Heart left ventricle (tissue), 16 donors: ENCODE measurements around the gene LRRC51. TPM values are rescaled to one million over a fixed set of nuclear protein-coding genes. Genes with fewer than 3 reads are reported as not detected.

Experiments used
- ATAC-seq, 4 donors: fragments of 200-7000 bp; cut with Tn5 transposase; one replicate each; pipeline ENCODE4 v1.9.1; 2020 to 2022; ENCODE audit warnings: moderate library complexity in 4 of 4, mild to moderate bottlenecking in 3 of 4, moderate number of reproducible peaks in 1 of 4
- DNase-seq, 5 donors: peaks; one replicate each; pipeline ENCODE4 v3.0.0-alpha.2; 2020
- H3K27ac ChIP-seq, 12 donors: fragments of 200-600 bp; sonication (generic) in 4 of 12; one replicate each; pipeline versions ENCODE4 v1.5.0 to v1.8.0; 2016 to 2022; ENCODE audit warnings: mild to moderate bottlenecking in 2 of 12
- H3K27me3 ChIP-seq, 9 donors: fragments of 200-600 bp; sonication (generic) in 2 of 9; one replicate each; pipeline versions ENCODE4 v1.5.1 to v1.8.0; 2016 to 2022; ENCODE audit warnings: mild to moderate bottlenecking in 3 of 9
- H3K36me3 ChIP-seq, 9 donors: fragments of 200-600 bp; sonication (generic) in 2 of 9; one replicate each; pipeline versions ENCODE4 v1.5.0 to v1.8.0; 2018 to 2022; ENCODE audit warnings: mild to moderate bottlenecking in 2 of 9
- H3K4me1 ChIP-seq, 12 donors: fragments of 200-600 bp; sonication (generic) in 4 of 12; one replicate each; pipeline versions ENCODE4 v1.5.0 to v1.8.0; 2016 to 2022; ENCODE audit warnings: mild to moderate bottlenecking in 3 of 12
- H3K4me3 ChIP-seq, 12 donors: fragments of 200-600 bp; sonication (generic) in 4 of 12; one replicate each; pipeline versions ENCODE4 v1.5.0 to v1.8.0; 2017 to 2022; ENCODE audit warnings: mild to moderate bottlenecking in 9 of 12, moderate library complexity in 4 of 12
- H3K9me3 ChIP-seq, 12 donors: fragments of 200-600 bp; sonication (generic) in 4 of 12; one replicate each; pipeline versions ENCODE4 v1.5.0 to v1.8.0; 2016 to 2022; ENCODE audit warnings: mild to moderate bottlenecking in 1 of 12
- CTCF ChIP-seq, 12 donors: fragments of 200-600 bp; sonication (generic) in 4 of 12; IDR thresholded peaks; one replicate each; pipeline versions ENCODE4 v1.5.0 to v1.8.0; 2018 to 2022; ENCODE audit warnings: antibody characterized with exemption in 12 of 12, mild to moderate bottlenecking in 5 of 12
- POLR2A ChIP-seq, 2 donors: fragments of 450-650 bp; IDR thresholded peaks; one replicate each; pipeline ENCODE4 v1.6.1; 2017; ENCODE audit warnings: antibody characterized with exemption in 2 of 2, mild to moderate bottlenecking in 2 of 2, moderate library complexity in 2 of 2
- WGBS, 4 donors: extraction: QIAGEN DNeasy Blood & Tissue Kit in 2 of 4; methylation state at CpG; one replicate each; pipeline versions ENCODE4 v1.1.5 to v1.1.7; 2013 to 2018; 5-methylcytosine and 5-hydroxymethylcytosine counted together
- intact Hi-C, 10 donors: fragments of 100-400 bp; cut with DNase I; formaldehyde crosslinking; loops; one replicate each; pipeline versions ENCODE4 v1.11.1 to v1.14.2; 2022
- polyA plus RNA-seq, 2 donors: library from polyadenylated mRNA; stranded (reverse); fragments of 200-250 nt; gene quantifications; one replicate each; pipeline ENCODE4 v1.2.3, GENCODE V29; 2013
- total RNA-seq, 9 donors: library from RNA; depleted of rRNA in 2 of 9; stranded (reverse); fragments of >200 nt in 2 of 9; fragmentation: NEBNext Ultra II Directional in 3 of 9; extraction: Animal tissue kit (Norgen Biotek cat#: 25700) in 3 of 9; gene quantifications; one replicate each; pipeline versions ENCODE4 v1.1.0 to v1.2.4, GENCODE V29; 2016 to 2023
- donor health status: ischemic (EF 13 %, LVEDD 7.1; RV severe dilation, severe dysfunction).
- donor health status: healthy with polysubstance abuse.
- donor health status: DM: no; HTN: yes; CAD: no.
- donor health status: DM: no; HTN: no; CAD: no.
- donor health status: ischemic (EF 25% LVEDD 6.9; RV normal size, moderate dysfunction).
- donor health status: ischemic (EF 25% LVEDD 5.7; RV mildly dilated, moderate dysfunction).
- donor health status: healthy.
- donor health status: DM: yes; HTN: yes; CAD: no.
- donor health status: ischemic (EF 35%, LVEDD 5.7; RV mildly dilated, moderate dysfunction).
- donor health status: nonischemic (EF 11% LVEDD 7.7; RV severe dilation, severe dysfunction).
- donor health status: DM: yes; HTN: yes; CAD: no.
- donor health status: PGD.
- donor health status: ischemic (EF 29% LVEDD 5.4; RV normal size, mild dysfunction).
- donor health status: nonischemic (EF 23%, LVEDD 6.1; RV moderate dilation, normal function).

The LRRC51 gene
- total and polyA plus RNA-seq, 11 donors, result 2.0 to 9.3 (median 4.5) TPM

GRCh38 chr11:72102946-72103753, 22.5 kb downstream of the LRRC51 start, which contains the start of gene LAMTOR1:
Gene LAMTOR1 (minus strand): TSS chr11:72103297. CDS start chr11:72103224, 73 bp downstream.
- peak within 1 kb of the TSS; percentile 91 to 99 (median 96) for H3K27ac ChIP-seq
- H3K36me3 ChIP-seq, result peaks cover 0 to 27% (median 15%) of the 10 kb centered on the region in 9 donors
- peak; percentile 98 to 100 (median 99) for ATAC-seq
- H3K4me3 ChIP-seq, result peak within 1 kb of the TSS; percentile 70 to 98 (median 90)
- intact Hi-C loops, result loop anchor here in 5 of 10 donors (1.0 to 10.0 kb wide), 5 partner anchors 9 to 332 kb away; partner anchors contain the start of genes ANAPC15 (in 4 of the 5), CLPB (in 1 of the 5), LRRC51 (in 1 of the 5) and NUMA1 (in 1 of the 5)
- peaks cover 7 to 48% (median 32%) of the 10 kb centered on the region in 12 donors for H3K4me1 ChIP-seq
- 2 to 5% (median 4%) methylated on average over 44 to 64 of the region's 64 CpGs for WGBS, 4 donors
- DNase-seq, result peak; percentile 99 to 100 (median 99)
- no peaks in the 10 kb centered on the region for H3K27me3 ChIP-seq
- H3K9me3 ChIP-seq, result no peaks in the 10 kb centered on the region
- peak in 9 of 12 donors; percentile 29 to 60 (median 48) for TF ChIP-seq CTCF (IDR thresholded peaks at IDR 0.05)
- peak in 1 of 2 donors; percentile 64 for TF ChIP-seq POLR2A (IDR thresholded peaks at IDR 0.05)

- WGBS, 4 donors, result 77 to 86% (median 80%) methylated on average over 10 to 11 of the region's 11 CpGs
Measured at GRCh38 chr11:72103754-72104167, 23.1 kb downstream of the LRRC51 start.

GRCh38 chr11:72105888-72106287, 25.2 kb downstream of the LRRC51 start, which contains the start of gene TOMT:
Gene TOMT (plus strand): TSS chr11:72105924. CDS start chr11:72105952, 28 bp downstream.
- intact Hi-C loops, result loop anchor here in 1 of 10 donors (10.0 kb wide), 1 partner anchor 329 kb away; the partner anchor contains the start of gene CLPB

More at GRCh38 chr11:72103754-72104167, 23.1 kb downstream of the LRRC51 start:
- peaks cover 7 to 45% (median 32%) of the 10 kb centered on the region in 12 donors for H3K4me1 ChIP-seq
- peak overlapping the region; percentile 71 to 99 (median 95) for H3K27ac ChIP-seq
- peak overlapping the region in 11 of 12 donors; percentile 4 to 98 (median 86) for H3K4me3 ChIP-seq
- H3K36me3 ChIP-seq, result peaks cover 0 to 21% (median 12%) of the 10 kb centered on the region in 9 donors
- TF ChIP-seq POLR2A (IDR thresholded peaks at IDR 0.05) (no peak), CTCF (IDR thresholded peaks at IDR 0.05) (no peak)
- ATAC-seq (no peak), DNase-seq (no peak)
- no peaks in the 10 kb centered on the region for H3K9me3 ChIP-seq
- intact Hi-C loops, result loop anchor here in 5 of 10 donors (1.0 to 10.0 kb wide), 5 partner anchors 9 to 331 kb away; partner anchors contain the start of genes ANAPC15 (in 4 of the 5), CLPB (in 1 of the 5), LRRC51 (in 1 of the 5) and NUMA1 (in 1 of the 5)
- H3K27me3 ChIP-seq, result no peaks in the 10 kb centered on the region

More at GRCh38 chr11:72105888-72106287, 25.2 kb downstream of the LRRC51 start, which contains the start of gene TOMT:
- 95 to 97% (median 96%) methylated on average over 14 of the region's 14 CpGs for WGBS, 4 donors
- H3K4me1 ChIP-seq, result peaks cover 7 to 30% (median 20%) of the 10 kb centered on the region in 12 donors
- no peaks in the 10 kb centered on the region for H3K27me3 ChIP-seq
- no peaks in the 10 kb centered on the region for H3K9me3 ChIP-seq
- H3K27ac ChIP-seq, result no peak within 1 kb of the TSS
- no peak for DNase-seq
- H3K4me3 ChIP-seq, result no peak within 1 kb of the TSS
- ATAC-seq, result no peak
- TF ChIP-seq POLR2A (IDR thresholded peaks at IDR 0.05), result no peak
- no peak for TF ChIP-seq CTCF (IDR thresholded peaks at IDR 0.05)
- peaks cover 0 to 19% (median 0%) of the 10 kb centered on the region in 9 donors for H3K36me3 ChIP-seq
